Nephron (organoid): ENCODE measurements around the gene MT4.
A peak's percentile ranks its signal among the peaks of the same experiment; 100 is the strongest.

Source experiments
- H3K27ac Mint-ChIP-seq, 3 experiments: 2 replicates each; pipeline ENCODE4 v1.8.0; 2020; ENCODE audit warnings: mixed read lengths in 3 of 3, mild to moderate bottlenecking in 2 of 3, moderate library complexity in 1 of 3
- H3K27me3 Mint-ChIP-seq: 2 replicates; pipeline ENCODE4 v1.8.0; 2021; ENCODE audit warnings: low read depth, mild to moderate bottlenecking, moderate library complexity, mixed read lengths
- H3K36me3 Mint-ChIP-seq: 2 replicates; pipeline ENCODE4 v1.8.0; 2020; ENCODE audit warnings: low read depth, mixed read lengths
- H3K4me1 Mint-ChIP-seq: 2 replicates; pipeline ENCODE4 v1.8.0; 2020; ENCODE audit warnings: mixed read lengths
- H3K4me3 Mint-ChIP-seq, 3 experiments: 2 replicates each; pipeline ENCODE4 v1.8.0; 2020; ENCODE audit warnings: mild to moderate bottlenecking in 3 of 3, mixed read lengths in 3 of 3, moderate library complexity in 2 of 3
- H3K9me3 Mint-ChIP-seq: 2 replicates; pipeline ENCODE4 v1.8.0; 2020; ENCODE audit warnings: mixed read lengths
- CTCF ChIP-seq, 3 experiments: fragments of 200-600 bp; sonication (generic); IDR thresholded peaks; one replicate each; pipeline ENCODE4 v1.5.0; 2021; ENCODE audit warnings: antibody characterized with exemption in 3 of 3; ENCODE audit not compliant: unreplicated experiment in 3 of 3

Gene MT4

GRCh38 chr16:56607109-56607618 is 42.3 kb downstream of the MT4 start:
- H3K4me1 Mint-ChIP-seq = peaks cover 50% of the 10 kb centered on the region
- H3K27ac Mint-ChIP-seq = peak overlapping the region; percentile 81 to 95 (median 87)
- peaks cover 42% of the 10 kb centered on the region for H3K27me3 Mint-ChIP-seq
- no peaks in the 10 kb centered on the region for H3K9me3 Mint-ChIP-seq
- H3K36me3 Mint-ChIP-seq = no peaks in the 10 kb centered on the region
- peak overlapping the region; percentile 45 to 58 (median 56) for H3K4me3 Mint-ChIP-seq
- TF ChIP-seq CTCF (IDR thresholded peaks at IDR 0.05; ENCODE audit: unreplicated experiment in 3 of 3) = no peak

GRCh38 chr16:56607675-56608042 is 42.8 kb downstream of the MT4 start:
- peaks cover 50% of the 10 kb centered on the region for H3K4me1 Mint-ChIP-seq
- H3K27ac Mint-ChIP-seq = peak overlapping the region; percentile 81 to 95 (median 87)
- H3K9me3 Mint-ChIP-seq = no peaks in the 10 kb centered on the region
- H3K36me3 Mint-ChIP-seq = no peaks in the 10 kb centered on the region
- peak overlapping the region; percentile 35 to 68 (median 56) for H3K4me3 Mint-ChIP-seq
- TF ChIP-seq CTCF (IDR thresholded peaks at IDR 0.05; ENCODE audit: unreplicated experiment in 3 of 3) = no peak
- peaks cover 41% of the 10 kb centered on the region for H3K27me3 Mint-ChIP-seq

GRCh38 chr16:56608043-56608875 is 43.4 kb downstream of the MT4 start, which contains the start of gene MT2A:
TSS of gene MT2A (plus strand) at chr16:56608584. CDS start at chr16:56608656, 72 bp downstream.
- Mint-ChIP-seq H3K36me3 (no peaks in the 10 kb centered on the region), H3K4me1 (peaks cover 50% of the 10 kb centered on the region), H3K9me3 (no peaks in the 10 kb centered on the region), H3K27ac (peak within 1 kb of the TSS; percentile 81 to 95 (median 87)), H3K27me3 (peaks cover 41% of the 10 kb centered on the region), H3K4me3 (peak within 1 kb of the TSS; percentile 84 to 88 (median 86))
- no peak for TF ChIP-seq CTCF (IDR thresholded peaks at IDR 0.05; ENCODE audit: unreplicated experiment in 3 of 3)

GRCh38 chr16:56608876-56609462 is 44.1 kb downstream of the MT4 start:
- H3K4me3 Mint-ChIP-seq = peak overlapping the region; percentile 84 to 88 (median 86)
- no peaks in the 10 kb centered on the region for H3K9me3 Mint-ChIP-seq
- no peak for TF ChIP-seq CTCF (IDR thresholded peaks at IDR 0.05; ENCODE audit: unreplicated experiment in 3 of 3)
- H3K36me3 Mint-ChIP-seq = no peaks in the 10 kb centered on the region
- peaks cover 41% of the 10 kb centered on the region for H3K27me3 Mint-ChIP-seq
- H3K4me1 Mint-ChIP-seq = peaks cover 50% of the 10 kb centered on the region
- H3K27ac Mint-ChIP-seq = peak overlapping the region; percentile 46 to 95 (median 85)

- H3K9me3 Mint-ChIP-seq = no peaks in the 10 kb centered on the region
- H3K4me1 Mint-ChIP-seq = peaks cover 50% of the 10 kb centered on the region
- no peak for TF ChIP-seq CTCF (IDR thresholded peaks at IDR 0.05; ENCODE audit: unreplicated experiment in 3 of 3)
- H3K27ac Mint-ChIP-seq = peak overlapping the region; percentile 46 to 95 (median 85)
- peak overlapping the region; percentile 84 to 88 (median 86) for H3K4me3 Mint-ChIP-seq
- peaks cover 44% of the 10 kb centered on the region for H3K27me3 Mint-ChIP-seq
- no peaks in the 10 kb centered on the region for H3K36me3 Mint-ChIP-seq
These were observed 44.6 kb downstream of the MT4 start for GRCh38 chr16:56609463-56609921.
